ENCODE results near the gene DSCAM.

DSCAM gene

DNA sequence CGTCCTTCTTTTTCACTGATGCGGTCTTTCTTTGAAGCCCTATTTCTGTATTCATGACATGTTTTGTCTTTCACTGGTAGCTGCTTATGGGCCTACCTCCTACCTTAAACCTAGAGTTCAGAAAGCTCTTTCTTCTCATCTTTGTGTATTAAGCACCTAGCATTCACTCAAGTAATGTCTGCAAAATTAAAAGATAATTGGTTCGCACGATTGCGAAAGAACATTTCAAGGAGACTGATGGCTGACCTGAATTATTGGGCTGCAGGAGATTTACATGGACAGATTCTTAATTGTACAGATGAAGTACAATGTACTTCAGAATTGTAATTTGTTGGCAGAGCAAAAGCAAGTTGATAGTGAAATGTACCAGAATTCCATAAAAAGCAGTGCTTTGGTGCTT, 773.3 kb downstream of the DSCAM start:
- Histone ChIP-seq H3K9me3 (ENCODE audit: control insufficient read depth in 1 of 2, low read length in 2 of 2) (no peaks in the 10 kb centered on the region), H3K27ac (ENCODE audit: low read depth, low read length) (no peak overlapping the region), H3K36me3 (ENCODE audit: control insufficient read depth in 1 of 2, insufficient read depth in 2 of 2, low read length in 2 of 2) (no peaks in the 10 kb centered on the region), H3K27me3 (ENCODE audit: control insufficient read depth in 1 of 2, insufficient read depth in 2 of 2, low read length in 2 of 2) (no peaks in the 10 kb centered on the region), H3K4me3 (ENCODE audit: low read depth in 1 of 2, low read length in 2 of 2) (no peak overlapping the region), H3K4me1 (ENCODE audit: control insufficient read depth in 1 of 2, insufficient read depth in 2 of 2, low read length in 2 of 2) (no peaks in the 10 kb centered on the region), H3K9ac (ENCODE audit: low read depth in 1 of 2, low read length in 2 of 2) (no peak overlapping the region)

DNA sequence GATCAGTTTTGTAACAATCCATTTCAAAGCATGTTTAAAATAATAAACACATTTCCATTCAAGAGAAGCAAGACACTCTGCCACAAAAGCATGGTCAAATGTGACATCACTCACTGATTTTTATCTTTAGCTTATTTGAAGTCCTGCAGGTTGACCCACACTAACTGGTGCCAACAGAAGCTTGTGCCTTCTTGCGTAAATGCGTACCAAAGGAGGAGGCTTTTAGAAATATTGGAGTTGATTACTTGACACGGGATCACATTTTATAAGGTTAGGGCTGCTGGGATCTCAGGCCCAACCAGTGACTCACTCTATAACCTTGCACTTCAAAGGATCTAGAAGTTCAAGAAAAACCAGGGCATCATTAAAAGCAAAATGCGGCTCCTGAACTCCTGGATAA, 776.1 kb downstream of the DSCAM start:
- H3K4me1 ChIP-seq (ENCODE audit: control insufficient read depth in 1 of 2, insufficient read depth in 2 of 2, low read length in 2 of 2): no peaks in the 10 kb centered on the region

DNA sequence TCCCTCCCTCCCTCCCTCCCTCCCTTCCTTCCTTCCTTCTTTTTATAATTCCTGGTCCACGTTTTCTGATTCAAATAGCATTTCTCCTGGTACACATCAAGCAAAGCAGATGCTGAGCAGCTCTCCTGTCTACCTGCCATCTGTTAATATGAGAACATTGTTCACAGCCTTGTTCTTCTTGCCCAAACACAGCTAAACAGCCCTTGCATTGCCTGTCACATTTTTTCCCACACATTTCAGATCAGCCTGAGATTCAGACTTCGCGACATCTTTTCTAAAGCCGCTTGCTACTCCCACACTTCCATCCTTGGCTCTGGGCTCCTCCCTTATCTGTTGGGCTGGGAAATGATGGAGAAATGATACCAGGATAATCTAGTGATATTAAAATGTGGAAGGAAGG, 779.2 kb downstream of the DSCAM start:
- no peaks in the 10 kb centered on the region for H3K9me3 ChIP-seq (ENCODE audit: control insufficient read depth in 1 of 2, low read length in 2 of 2)
- no peak overlapping the region for H3K4me3 ChIP-seq (ENCODE audit: low read depth in 1 of 2, low read length in 2 of 2)
- no peaks in the 10 kb centered on the region for H3K4me1 ChIP-seq (ENCODE audit: control insufficient read depth in 1 of 2, insufficient read depth in 2 of 2, low read length in 2 of 2)
- no peaks in the 10 kb centered on the region for H3K36me3 ChIP-seq (ENCODE audit: control insufficient read depth in 1 of 2, insufficient read depth in 2 of 2, low read length in 2 of 2)
- H3K9ac ChIP-seq (ENCODE audit: low read depth in 1 of 2, low read length in 2 of 2): no peak overlapping the region
- no peaks in the 10 kb centered on the region for H3K27me3 ChIP-seq (ENCODE audit: control insufficient read depth in 1 of 2, insufficient read depth in 2 of 2, low read length in 2 of 2)
- H3K27ac ChIP-seq (ENCODE audit: low read depth, low read length): no peak overlapping the region

More for the DNA sequence above, 776.1 kb downstream of the DSCAM start:
- Histone ChIP-seq H3K9me3 (ENCODE audit: control insufficient read depth in 1 of 2, low read length in 2 of 2) (no peaks in the 10 kb centered on the region), H3K4me3 (ENCODE audit: low read depth in 1 of 2, low read length in 2 of 2) (no peak overlapping the region), H3K27ac (ENCODE audit: low read depth, low read length) (no peak overlapping the region), H3K27me3 (ENCODE audit: control insufficient read depth in 1 of 2, insufficient read depth in 2 of 2, low read length in 2 of 2) (no peaks in the 10 kb centered on the region), H3K9ac (ENCODE audit: low read depth in 1 of 2, low read length in 2 of 2) (no peak overlapping the region), H3K36me3 (ENCODE audit: control insufficient read depth in 1 of 2, insufficient read depth in 2 of 2, low read length in 2 of 2) (no peaks in the 10 kb centered on the region)

DNA sequence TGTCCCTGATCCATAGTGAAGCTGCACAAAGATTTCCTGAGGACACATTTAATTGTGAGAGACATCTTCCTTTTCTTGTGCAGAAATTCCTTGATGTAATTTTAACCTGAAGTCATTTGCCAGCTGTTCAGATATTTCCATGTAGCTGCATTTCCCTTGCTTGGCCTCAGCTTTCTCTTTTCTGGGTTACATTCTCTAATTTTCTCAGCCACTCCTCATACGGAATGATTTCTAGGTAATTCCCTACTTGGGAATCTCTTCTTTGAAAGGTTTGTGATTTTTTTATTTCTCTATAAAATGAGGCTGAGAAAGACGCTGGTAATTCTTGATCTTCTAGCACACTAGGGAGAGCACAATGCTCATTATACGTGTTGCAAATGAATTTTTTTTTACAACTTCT, 780.7 kb downstream of the DSCAM start:
- Histone ChIP-seq H3K36me3 (ENCODE audit: control insufficient read depth in 1 of 2, insufficient read depth in 2 of 2, low read length in 2 of 2) (no peaks in the 10 kb centered on the region), H3K9me3 (ENCODE audit: control insufficient read depth in 1 of 2, low read length in 2 of 2) (no peaks in the 10 kb centered on the region), H3K4me1 (ENCODE audit: control insufficient read depth in 1 of 2, insufficient read depth in 2 of 2, low read length in 2 of 2) (no peaks in the 10 kb centered on the region), H3K27me3 (ENCODE audit: control insufficient read depth in 1 of 2, insufficient read depth in 2 of 2, low read length in 2 of 2) (no peaks in the 10 kb centered on the region), H3K9ac (ENCODE audit: low read depth in 1 of 2, low read length in 2 of 2) (no peak overlapping the region), H3K4me3 (ENCODE audit: low read depth in 1 of 2, low read length in 2 of 2) (no peak overlapping the region), H3K27ac (ENCODE audit: low read depth, low read length) (no peak overlapping the region)

DNA sequence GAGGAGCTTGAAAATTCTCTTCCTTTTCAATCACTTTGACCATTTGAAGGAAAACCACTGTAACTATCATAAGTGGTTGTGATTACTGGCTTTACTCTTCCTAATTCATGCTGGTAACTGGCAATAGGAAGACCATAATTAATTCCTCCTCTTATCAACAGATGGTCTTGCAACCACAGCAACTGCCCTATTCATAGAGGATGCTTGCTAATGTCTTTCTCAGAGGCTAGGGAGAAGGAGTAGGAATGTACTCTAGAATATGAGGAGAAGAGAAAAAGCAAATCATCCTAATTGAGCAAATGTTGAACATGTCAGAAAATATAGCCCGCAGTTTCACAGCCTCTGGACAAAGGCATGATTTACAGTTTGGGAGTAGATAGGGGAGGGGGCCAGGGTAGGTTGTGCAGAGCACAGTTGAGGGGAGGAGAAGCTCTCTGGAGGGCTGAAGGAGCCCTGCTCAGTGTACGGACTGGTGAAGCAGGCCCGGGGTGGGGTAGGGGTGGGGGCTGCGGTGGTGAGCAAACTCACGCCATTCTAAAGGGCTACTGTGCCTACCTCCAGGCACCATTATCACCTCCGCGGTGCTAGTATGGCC, 786.8 kb downstream of the DSCAM start:
- no peak overlapping the region for H3K4me3 ChIP-seq (ENCODE audit: low read depth in 1 of 2, low read length in 2 of 2)
- no peaks in the 10 kb centered on the region for H3K36me3 ChIP-seq (ENCODE audit: control insufficient read depth in 1 of 2, insufficient read depth in 2 of 2, low read length in 2 of 2)
- no peak overlapping the region for H3K27ac ChIP-seq (ENCODE audit: low read depth, low read length)
- H3K27me3 ChIP-seq (ENCODE audit: control insufficient read depth in 1 of 2, insufficient read depth in 2 of 2, low read length in 2 of 2): no peaks in the 10 kb centered on the region
- H3K4me1 ChIP-seq (ENCODE audit: control insufficient read depth in 1 of 2, insufficient read depth in 2 of 2, low read length in 2 of 2): no peaks in the 10 kb centered on the region
- H3K9ac ChIP-seq (ENCODE audit: low read depth in 1 of 2, low read length in 2 of 2): no peak overlapping the region
- H3K9me3 ChIP-seq (ENCODE audit: control insufficient read depth in 1 of 2, low read length in 2 of 2): no peaks in the 10 kb centered on the region

DNA sequence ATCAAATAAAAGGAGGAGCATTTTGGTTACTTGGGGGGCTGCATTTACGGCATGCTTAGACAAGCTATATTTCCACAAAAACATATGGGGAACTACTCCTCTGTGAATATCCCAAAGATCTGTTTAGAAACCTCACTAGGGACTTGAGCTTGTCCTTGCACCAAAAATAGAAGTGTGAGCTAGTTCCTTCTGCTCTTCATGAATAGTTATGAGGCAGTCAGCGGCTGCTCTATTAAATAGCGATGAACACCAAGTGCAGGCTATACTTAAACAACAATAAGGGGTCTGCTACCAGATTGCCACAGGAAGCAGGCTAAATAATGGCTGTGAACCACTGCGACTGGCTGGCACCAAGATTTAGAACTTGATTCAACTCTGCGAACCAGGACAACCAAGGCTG, 789.6 kb downstream of the DSCAM start:
- Histone ChIP-seq H3K27ac (ENCODE audit: low read depth, low read length) (no peak overlapping the region), H3K36me3 (ENCODE audit: control insufficient read depth in 1 of 2, insufficient read depth in 2 of 2, low read length in 2 of 2) (no peaks in the 10 kb centered on the region), H3K9ac (ENCODE audit: low read depth in 1 of 2, low read length in 2 of 2) (no peak overlapping the region), H3K27me3 (ENCODE audit: control insufficient read depth in 1 of 2, insufficient read depth in 2 of 2, low read length in 2 of 2) (no peaks in the 10 kb centered on the region), H3K4me3 (ENCODE audit: low read depth in 1 of 2, low read length in 2 of 2) (no peak overlapping the region), H3K4me1 (ENCODE audit: control insufficient read depth in 1 of 2, insufficient read depth in 2 of 2, low read length in 2 of 2) (no peaks in the 10 kb centered on the region), H3K9me3 (ENCODE audit: control insufficient read depth in 1 of 2, low read length in 2 of 2) (no peaks in the 10 kb centered on the region)

DNA sequence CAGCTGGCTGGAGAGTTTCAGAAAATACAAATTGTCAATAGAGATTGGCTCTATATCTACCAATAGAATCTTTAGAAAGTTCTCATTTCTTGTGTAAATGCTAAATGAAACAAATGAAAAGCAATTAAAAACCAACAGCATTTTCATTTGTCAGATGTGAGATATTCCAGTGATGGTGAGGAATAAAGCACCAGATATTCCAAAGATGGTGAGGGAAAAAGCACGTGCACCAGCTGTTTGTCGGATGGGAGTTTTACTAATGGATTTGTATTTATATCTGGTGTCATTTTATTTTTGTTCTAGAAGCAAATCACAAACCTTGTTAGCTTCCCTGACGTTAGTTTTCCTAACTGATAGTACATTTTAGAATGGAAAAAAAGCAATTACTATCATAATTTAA, 790.9 kb downstream of the DSCAM start:
- no peaks in the 10 kb centered on the region for H3K9me3 ChIP-seq (ENCODE audit: control insufficient read depth in 1 of 2, low read length in 2 of 2)
- H3K36me3 ChIP-seq (ENCODE audit: control insufficient read depth in 1 of 2, insufficient read depth in 2 of 2, low read length in 2 of 2): no peaks in the 10 kb centered on the region
- H3K27me3 ChIP-seq (ENCODE audit: control insufficient read depth in 1 of 2, insufficient read depth in 2 of 2, low read length in 2 of 2): no peaks in the 10 kb centered on the region
- no peak overlapping the region for H3K4me3 ChIP-seq (ENCODE audit: low read depth in 1 of 2, low read length in 2 of 2)
- H3K9ac ChIP-seq (ENCODE audit: low read depth in 1 of 2, low read length in 2 of 2): no peak overlapping the region
- no peaks in the 10 kb centered on the region for H3K4me1 ChIP-seq (ENCODE audit: control insufficient read depth in 1 of 2, insufficient read depth in 2 of 2, low read length in 2 of 2)
- no peak overlapping the region for H3K27ac ChIP-seq (ENCODE audit: low read depth, low read length)

DNA sequence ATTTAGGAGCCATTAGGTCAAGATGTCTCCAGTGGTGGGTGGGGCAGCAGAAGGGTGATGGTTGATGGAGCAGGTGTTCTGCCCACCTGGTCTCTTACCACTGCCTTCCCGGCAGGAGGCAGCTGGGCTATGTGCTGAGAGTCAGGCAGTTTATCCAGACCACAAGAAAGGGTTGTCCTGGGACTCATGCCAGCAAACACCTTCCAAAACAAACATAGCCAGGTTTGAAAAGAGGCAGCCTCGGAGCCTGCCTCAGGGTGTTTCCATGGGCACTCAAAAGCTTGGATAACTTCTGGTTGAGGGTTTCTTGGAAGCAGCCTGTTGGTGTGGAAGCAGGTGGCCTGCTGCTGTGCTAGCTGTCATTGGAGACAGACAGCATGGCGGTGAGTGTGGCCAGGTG, 792.6 kb downstream of the DSCAM start:
- Histone ChIP-seq H3K4me3 (ENCODE audit: low read depth in 1 of 2, low read length in 2 of 2) (no peak overlapping the region), H3K27ac (ENCODE audit: low read depth, low read length) (no peak overlapping the region), H3K4me1 (ENCODE audit: control insufficient read depth in 1 of 2, insufficient read depth in 2 of 2, low read length in 2 of 2) (no peaks in the 10 kb centered on the region), H3K36me3 (ENCODE audit: control insufficient read depth in 1 of 2, insufficient read depth in 2 of 2, low read length in 2 of 2) (no peaks in the 10 kb centered on the region), H3K9ac (ENCODE audit: low read depth in 1 of 2, low read length in 2 of 2) (no peak overlapping the region), H3K9me3 (ENCODE audit: control insufficient read depth in 1 of 2, low read length in 2 of 2) (no peaks in the 10 kb centered on the region), H3K27me3 (ENCODE audit: control insufficient read depth in 1 of 2, insufficient read depth in 2 of 2, low read length in 2 of 2) (no peaks in the 10 kb centered on the region)

DNA sequence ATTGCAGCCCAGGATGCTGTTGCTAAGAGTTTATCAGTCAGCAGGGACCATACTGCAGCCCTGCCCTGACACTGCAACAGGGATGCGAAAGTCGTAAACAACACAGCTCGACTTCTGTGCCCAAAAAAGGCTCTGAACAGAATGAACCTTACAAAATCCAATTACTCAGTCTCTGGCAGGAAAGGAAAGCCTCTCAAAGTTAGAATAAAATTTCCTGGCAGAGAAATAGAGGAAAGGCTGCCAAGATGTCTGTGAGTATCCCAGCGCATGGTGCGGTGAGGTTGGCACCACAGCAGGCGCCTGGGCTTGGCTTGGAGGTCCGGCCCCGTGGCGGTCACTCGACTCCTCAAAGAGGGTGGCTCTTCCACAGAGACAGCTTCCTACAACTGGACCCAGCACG, 794.0 kb downstream of the DSCAM start:
- no peaks in the 10 kb centered on the region for H3K27me3 ChIP-seq (ENCODE audit: control insufficient read depth in 1 of 2, insufficient read depth in 2 of 2, low read length in 2 of 2)
- H3K9me3 ChIP-seq (ENCODE audit: control insufficient read depth in 1 of 2, low read length in 2 of 2): no peaks in the 10 kb centered on the region
- H3K36me3 ChIP-seq (ENCODE audit: control insufficient read depth in 1 of 2, insufficient read depth in 2 of 2, low read length in 2 of 2): no peaks in the 10 kb centered on the region
- H3K4me1 ChIP-seq (ENCODE audit: control insufficient read depth in 1 of 2, insufficient read depth in 2 of 2, low read length in 2 of 2): no peaks in the 10 kb centered on the region
- H3K9ac ChIP-seq (ENCODE audit: low read depth in 1 of 2, low read length in 2 of 2): no peak overlapping the region
- H3K4me3 ChIP-seq (ENCODE audit: low read depth in 1 of 2, low read length in 2 of 2): no peak overlapping the region
- no peak overlapping the region for H3K27ac ChIP-seq (ENCODE audit: low read depth, low read length)

DNA sequence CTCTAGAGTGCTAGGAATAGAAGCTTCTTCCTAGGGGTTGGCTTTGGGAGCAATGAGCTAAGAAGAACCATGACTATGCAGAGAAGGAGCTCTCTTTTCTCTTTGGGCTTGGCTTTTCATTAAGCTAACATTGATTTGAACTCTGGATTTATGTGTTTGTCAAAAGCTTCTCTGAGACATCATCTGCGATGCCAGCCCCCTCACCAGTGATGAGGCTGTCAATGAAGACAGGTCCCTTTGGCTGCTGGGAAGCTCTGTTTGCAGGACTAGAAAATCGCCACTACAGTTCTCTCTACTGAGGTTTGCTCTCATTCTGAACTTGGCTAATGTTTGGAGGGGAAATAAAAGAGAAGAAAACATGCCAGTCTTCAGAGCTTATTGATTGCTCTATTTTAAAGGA, 794.7 kb downstream of the DSCAM start:
- no peaks in the 10 kb centered on the region for H3K36me3 ChIP-seq (ENCODE audit: control insufficient read depth in 1 of 2, insufficient read depth in 2 of 2, low read length in 2 of 2)
- no peak overlapping the region for H3K27ac ChIP-seq (ENCODE audit: low read depth, low read length)
- H3K4me3 ChIP-seq (ENCODE audit: low read depth in 1 of 2, low read length in 2 of 2): no peak overlapping the region
- no peak overlapping the region for H3K9ac ChIP-seq (ENCODE audit: low read depth in 1 of 2, low read length in 2 of 2)
- no peaks in the 10 kb centered on the region for H3K27me3 ChIP-seq (ENCODE audit: control insufficient read depth in 1 of 2, insufficient read depth in 2 of 2, low read length in 2 of 2)
- H3K9me3 ChIP-seq (ENCODE audit: control insufficient read depth in 1 of 2, low read length in 2 of 2): no peaks in the 10 kb centered on the region
- H3K4me1 ChIP-seq (ENCODE audit: control insufficient read depth in 1 of 2, insufficient read depth in 2 of 2, low read length in 2 of 2): no peaks in the 10 kb centered on the region

DNA sequence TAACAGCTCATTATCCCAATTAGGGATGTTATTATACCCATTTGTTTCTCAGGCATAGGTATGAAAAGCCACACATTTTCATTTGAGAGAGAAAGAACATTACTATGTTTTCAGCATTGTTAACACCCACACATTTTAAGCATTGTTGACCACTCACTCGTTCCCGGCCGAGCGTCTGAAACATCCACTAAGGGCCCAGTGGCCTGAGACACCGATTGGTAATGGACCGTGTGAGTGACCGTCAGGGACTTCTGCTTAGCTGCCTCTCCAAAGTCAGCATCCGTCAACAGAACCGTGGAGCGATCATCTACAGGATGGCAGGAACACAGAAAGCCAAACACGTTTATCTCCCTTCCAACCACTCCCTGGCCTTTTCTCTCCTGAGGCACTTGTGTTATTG, 795.2 kb downstream of the DSCAM start:
- Histone ChIP-seq H3K27ac (ENCODE audit: low read depth, low read length) (no peak overlapping the region), H3K36me3 (ENCODE audit: control insufficient read depth in 1 of 2, insufficient read depth in 2 of 2, low read length in 2 of 2) (no peaks in the 10 kb centered on the region), H3K4me1 (ENCODE audit: control insufficient read depth in 1 of 2, insufficient read depth in 2 of 2, low read length in 2 of 2) (no peaks in the 10 kb centered on the region), H3K27me3 (ENCODE audit: control insufficient read depth in 1 of 2, insufficient read depth in 2 of 2, low read length in 2 of 2) (no peaks in the 10 kb centered on the region), H3K9ac (ENCODE audit: low read depth in 1 of 2, low read length in 2 of 2) (no peak overlapping the region), H3K9me3 (ENCODE audit: control insufficient read depth in 1 of 2, low read length in 2 of 2) (no peaks in the 10 kb centered on the region), H3K4me3 (ENCODE audit: low read depth in 1 of 2, low read length in 2 of 2) (no peak overlapping the region)

Measured in duodenal mucosa (tissue), 2 donors.